Pancreas (tissue), 10 donors: Measurements from ENCODE around the gene CD53. TPM values are rescaled to one million over a fixed set of nuclear protein-coding genes. Genes with fewer than 3 reads are reported as not detected.

ENCODE experiments used
- ATAC-seq, 4 donors: fragments of 200-7000 bp; cut with Tn5 transposase; one replicate each; pipeline versions ENCODE4 v1.8.0 to v1.9.1; 2020; ENCODE audit warnings: mild to moderate bottlenecking in 4 of 4, moderate library complexity in 4 of 4
- DNase-seq, 6 donors: peaks; one replicate each; pipeline ENCODE4 v3.0.0-alpha.2; 2020
- FAIRE-seq: peaks from 2 replicates; lab custom pipeline; 2012; peaks lifted over from hg19 to GRCh38; lab: Jason Lieb, UNC
- H3K27ac ChIP-seq, 4 donors: fragments of 200-600 bp; sonication (generic); 1 replicate in 3 of 4; 2 replicates in 1 of 4; pipeline versions ENCODE4 v1.5.0 to v1.8.0; 2020
- H3K27me3 ChIP-seq, 4 donors: fragments of 200-600 bp; one replicate each; pipeline ENCODE4 v1.8.0; 2021
- H3K36me3 ChIP-seq, 3 donors: fragments of 200-600 bp; sonication (generic) in 1 of 3; one replicate each; pipeline versions ENCODE4 v1.5.0 to v1.8.0; 2020 to 2021
- H3K4me1 ChIP-seq, 3 donors: fragments of 200-600 bp; one replicate each; pipeline ENCODE4 v1.8.0; 2021
- H3K4me3 ChIP-seq, 4 donors: fragments of 200-600 bp; sonication (generic) in 2 of 4; one replicate each; pipeline versions ENCODE4 v1.5.0 to v1.8.0; 2020 to 2021
- H3K9me3 ChIP-seq, 4 donors: fragments of 200-600 bp; one replicate each; pipeline ENCODE4 v1.8.0; 2021
- WGBS, 2 donors: extraction: QIAGEN DNeasy Blood & Tissue Kit; methylation state at CpG; one replicate each; pipeline ENCODE4 v1.1.7; 2013; 5-methylcytosine and 5-hydroxymethylcytosine counted together
- intact Hi-C, 3 donors: fragments of 100-400 bp; cut with DNase I; formaldehyde crosslinking; loops; one replicate each; pipeline versions ENCODE4 v1.11.1 to v1.14.2; 2022
- polyA plus RNA-seq, 2 donors: library from polyadenylated mRNA; stranded (reverse); fragments of 200-250 nt; gene quantifications; one replicate each; pipeline ENCODE4 v1.2.3, GENCODE V29; 2013
- total RNA-seq, 6 donors: library from RNA; stranded (reverse); fragmentation: NEBNext Ultra II Directional in 4 of 6; extraction: Animal tissue kit (Norgen Biotek cat#: 25700) in 4 of 6; gene quantifications; one replicate each; pipeline versions ENCODE4 v1.2.1 to v1.2.4, GENCODE V29; 2021 to 2023
- TF ChIP-seq, protein P1 (sequence below), 4 donors: fragments of 200-600 bp; sonication (generic) in 3 of 4; IDR thresholded peaks; one replicate each; pipeline versions ENCODE4 v1.5.0 to v1.8.0; 2021; ENCODE audit warnings: antibody characterized with exemption in 4 of 4
- donor health status: healthy with polysubstance abuse.
- donor health status: DM: no; HTN: no; CAD: no; lungs with moderate emphysema.
- donor health status: DM: no; HTN: no; CAD: no.
- donor health status: control.
- donor health status: control.
- donor health status: Bipolar disorder and iron deficiency.
- donor health status: DM: yes; HTN: yes; CAD: no.
- donor health status: DM: no; HTN: no; CAD: no.
- donor health status: DM: no; HTN: no; CAD: no.
- donor health status: DM: yes; HTN: yes; CAD: no.

CD53 gene
- total and polyA plus RNA-seq, 8 donors, result 1.6 to 34.2 (median 3.7) TPM

DNA sequence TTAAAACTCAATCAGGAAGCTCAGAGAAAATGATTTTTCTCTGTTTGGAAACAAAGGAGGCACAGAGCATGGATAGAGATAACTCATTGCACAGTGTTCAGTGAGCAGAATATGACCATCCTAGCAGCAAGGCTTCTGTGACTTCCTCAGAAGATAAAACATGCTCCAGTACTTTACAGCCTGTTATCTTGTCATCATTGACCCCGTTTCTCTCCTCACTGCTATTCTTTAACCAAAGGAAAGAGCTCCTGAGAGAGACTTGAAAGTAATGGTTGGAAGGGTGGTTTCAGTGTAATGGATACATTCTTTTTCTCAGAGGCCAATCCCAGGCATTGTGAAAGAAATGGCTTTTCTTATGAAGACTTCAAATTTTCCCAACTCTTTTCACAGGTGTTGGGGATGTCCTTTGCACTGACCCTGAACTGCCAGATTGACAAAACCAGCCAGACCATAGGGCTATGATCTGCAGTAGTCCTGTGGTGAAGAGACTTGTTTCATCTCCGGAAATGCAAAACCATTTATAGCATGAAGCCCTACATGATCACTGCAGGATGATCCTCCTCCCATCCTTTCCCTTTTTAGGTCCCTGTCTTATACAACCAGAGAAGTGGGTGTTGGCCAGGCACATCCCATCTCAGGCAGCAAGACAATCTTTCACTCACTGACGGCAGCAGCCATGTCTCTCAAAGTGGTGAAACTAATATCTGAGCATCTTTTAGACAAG is 25.9 kb downstream of the CD53 start:
- FAIRE-seq (no peak), ATAC-seq (no peak), DNase-seq (no peak)
- Histone ChIP-seq H3K4me3 (no peak overlapping the region), H3K36me3 (no peaks in the 10 kb centered on the region), H3K27ac (no peak overlapping the region), H3K27me3 (no peaks in the 10 kb centered on the region), H3K9me3 (no peaks in the 10 kb centered on the region), H3K4me1 (no peaks in the 10 kb centered on the region)
- WGBS, 2 donors, result 63 to 65% methylated on average over 3 of the region's 3 CpGs
- TF ChIP-seq, protein P1, sequence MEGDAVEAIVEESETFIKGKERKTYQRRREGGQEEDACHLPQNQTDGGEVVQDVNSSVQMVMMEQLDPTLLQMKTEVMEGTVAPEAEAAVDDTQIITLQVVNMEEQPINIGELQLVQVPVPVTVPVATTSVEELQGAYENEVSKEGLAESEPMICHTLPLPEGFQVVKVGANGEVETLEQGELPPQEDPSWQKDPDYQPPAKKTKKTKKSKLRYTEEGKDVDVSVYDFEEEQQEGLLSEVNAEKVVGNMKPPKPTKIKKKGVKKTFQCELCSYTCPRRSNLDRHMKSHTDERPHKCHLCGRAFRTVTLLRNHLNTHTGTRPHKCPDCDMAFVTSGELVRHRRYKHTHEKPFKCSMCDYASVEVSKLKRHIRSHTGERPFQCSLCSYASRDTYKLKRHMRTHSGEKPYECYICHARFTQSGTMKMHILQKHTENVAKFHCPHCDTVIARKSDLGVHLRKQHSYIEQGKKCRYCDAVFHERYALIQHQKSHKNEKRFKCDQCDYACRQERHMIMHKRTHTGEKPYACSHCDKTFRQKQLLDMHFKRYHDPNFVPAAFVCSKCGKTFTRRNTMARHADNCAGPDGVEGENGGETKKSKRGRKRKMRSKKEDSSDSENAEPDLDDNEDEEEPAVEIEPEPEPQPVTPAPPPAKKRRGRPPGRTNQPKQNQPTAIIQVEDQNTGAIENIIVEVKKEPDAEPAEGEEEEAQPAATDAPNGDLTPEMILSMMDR (IDR thresholded peaks at IDR 0.05), result no peak
- intact Hi-C loops, result no loop called here

DNA sequence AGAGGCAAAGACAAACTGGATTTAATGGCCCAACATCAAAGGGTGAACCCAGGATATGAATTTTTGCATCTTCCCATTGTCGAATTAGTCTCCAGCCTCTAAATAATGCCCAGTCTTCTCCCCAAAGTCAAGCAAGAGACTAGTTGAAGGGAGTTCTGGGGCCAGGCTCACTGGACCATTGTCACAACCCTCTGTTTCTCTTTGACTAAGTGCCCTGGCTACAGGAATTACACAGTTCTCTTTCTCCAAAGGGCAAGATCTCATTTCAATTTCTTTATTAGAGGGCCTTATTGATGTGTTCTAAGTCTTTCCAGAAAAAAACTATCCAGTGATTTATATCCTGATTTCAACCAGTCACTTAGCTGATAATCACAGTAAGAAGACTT is 26.5 kb downstream of the CD53 start:
- FAIRE-seq (no peak), ATAC-seq (no peak), DNase-seq (no peak)
- 32 to 40% methylated on average over 1 of the region's 1 CpG for WGBS, 2 donors
- Histone ChIP-seq H3K4me1 (no peaks in the 10 kb centered on the region), H3K36me3 (no peaks in the 10 kb centered on the region), H3K9me3 (no peaks in the 10 kb centered on the region), H3K4me3 (no peak overlapping the region), H3K27me3 (no peaks in the 10 kb centered on the region), H3K27ac (no peak overlapping the region)
- intact Hi-C loops, result no loop called here
- TF ChIP-seq, protein P1 (IDR thresholded peaks at IDR 0.05), result no peak

DNA sequence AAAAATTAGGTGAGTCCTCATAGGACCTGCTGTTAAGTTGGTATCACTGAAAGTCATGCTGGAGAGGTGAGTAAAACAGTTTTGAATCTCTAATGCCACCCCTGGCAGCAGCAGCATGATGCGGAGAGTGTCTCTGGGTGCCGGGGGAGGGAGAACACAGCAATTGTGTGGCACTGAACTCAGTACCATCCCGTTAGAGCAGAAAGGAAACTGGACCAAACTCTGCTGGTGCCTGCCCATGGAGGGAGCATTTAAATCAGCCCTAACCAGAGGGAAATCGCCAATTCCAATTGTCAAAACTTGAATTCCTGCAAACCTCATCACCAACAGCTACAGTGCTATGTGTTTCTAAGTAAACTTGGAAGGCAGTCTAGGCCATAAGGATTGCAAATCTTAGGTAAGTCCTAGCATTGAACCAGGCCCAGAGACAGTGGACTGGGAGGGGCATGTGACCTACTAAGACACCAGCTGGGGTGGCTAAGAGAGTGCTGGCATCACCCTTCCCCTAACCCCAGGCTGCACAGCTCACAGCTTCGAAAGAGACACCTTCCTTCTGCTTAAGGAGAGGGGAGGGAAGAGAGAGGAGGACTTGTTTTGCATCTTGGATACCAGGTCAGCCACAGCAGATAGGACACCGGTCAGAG is 30.0 kb downstream of the CD53 start:
- ATAC-seq (no peak), DNase-seq (no peak), FAIRE-seq (no peak)
- intact Hi-C loops, result no loop called here
- Histone ChIP-seq H3K27me3 (no peaks in the 10 kb centered on the region), H3K4me3 (no peak overlapping the region), H3K9me3 (no peaks in the 10 kb centered on the region), H3K4me1 (no peaks in the 10 kb centered on the region), H3K27ac (no peak overlapping the region), H3K36me3 (no peaks in the 10 kb centered on the region)
- WGBS, 2 donors, result 65 to 79% methylated on average over 6 of the region's 6 CpGs
- TF ChIP-seq, protein P1 (IDR thresholded peaks at IDR 0.05), result no peak

DNA sequence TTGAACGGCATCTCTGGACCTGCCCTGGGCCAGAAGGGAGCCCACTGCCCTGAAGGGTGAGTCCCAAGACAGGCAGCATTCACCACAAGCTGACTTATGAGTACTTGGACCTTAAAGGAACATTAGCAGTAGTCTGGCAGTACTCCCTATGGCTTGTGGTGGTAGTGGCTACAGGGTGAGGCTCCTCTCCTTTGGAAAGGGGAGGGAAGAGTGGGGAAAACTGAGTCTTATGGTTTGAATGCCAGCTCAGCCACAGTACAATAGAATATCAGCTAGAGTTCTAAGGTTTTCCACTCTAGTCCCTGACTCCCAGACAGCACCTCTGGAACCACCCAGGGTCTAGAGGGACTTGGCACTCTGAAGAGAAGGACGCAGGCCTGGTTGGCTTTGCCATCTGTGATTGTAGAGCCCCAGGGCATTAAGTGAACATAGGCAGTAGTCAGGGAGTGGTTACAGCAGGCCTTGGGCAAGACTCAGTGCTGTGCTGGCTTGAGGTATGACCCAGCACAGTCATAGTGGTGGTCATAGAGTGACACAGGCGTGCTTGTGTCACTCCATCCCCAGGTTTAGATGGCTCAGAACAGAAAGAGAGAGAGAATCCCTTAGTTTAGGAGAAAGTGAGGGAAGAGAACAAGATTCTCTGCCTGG is 31.0 kb downstream of the CD53 start:
- ATAC-seq (no peak), FAIRE-seq (no peak)

More for the DNA sequence above, 31.0 kb downstream of the CD53 start:
- H3K4me1 ChIP-seq, result no peaks in the 10 kb centered on the region
- H3K27ac ChIP-seq, result no peak overlapping the region
- H3K9me3 ChIP-seq, result no peaks in the 10 kb centered on the region
- H3K4me3 ChIP-seq, result no peak overlapping the region
- DNase-seq, result no peak
- TF ChIP-seq, protein P1 (IDR thresholded peaks at IDR 0.05), result no peak
- intact Hi-C loops, result no loop called here
- H3K27me3 ChIP-seq, result no peaks in the 10 kb centered on the region
- H3K36me3 ChIP-seq, result no peaks in the 10 kb centered on the region
- 60 to 72% methylated on average over 3 of the region's 3 CpGs for WGBS, 2 donors
